Measurements from ENCODE around the gene ZNF892. TPM values are rescaled to one million over a fixed set of nuclear protein-coding genes. Genes with fewer than 3 reads are reported as not detected.

ZNF892 gene
- total and polyA plus RNA-seq, 11 donors = 1.2 to 4.9 (median 3.4) TPM

- Histone ChIP-seq H3K4me3 (peak overlapping the region; percentile 65 to 94 (median 81)), H3K36me3 (no peaks in the 10 kb centered on the region), H3K27me3 (no peaks in the 10 kb centered on the region), H3K4me1 (peaks cover 0 to 25% (median 19%) of the 10 kb centered on the region in 12 donors), H3K9me3 (no peaks in the 10 kb centered on the region), H3K27ac (peak overlapping the region in 11 of 12 donors; percentile 87 to 97 (median 95))
- DNase-seq (no peak), ATAC-seq (peak in 3 of 4 donors; percentile 3)
- intact Hi-C loops (cut with DNase I) = loop anchor here in 2 of 10 donors (5.0 kb wide), 2 partner anchors 41 to 236 kb away; partner anchors contain the start of genes FAHD2A (in 1 of the 2) and ZNF892 (in 1 of the 2)
- TF ChIP-seq CTCF (IDR thresholded peaks at IDR 0.05) (no peak), POLR2A (IDR thresholded peaks at IDR 0.05) (no peak)
- 10 to 12% (median 11%) methylated on average over 14 to 16 of the region's 16 CpGs for WGBS, 4 donors
Observed at GRCh38 chr2:95166065-95166763, 41.1 kb upstream of the ZNF892 start.

- Histone ChIP-seq H3K27me3 (no peaks in the 10 kb centered on the region), H3K4me3 (no peak overlapping the region), H3K36me3 (peaks cover 0 to 12% (median 2%) of the 10 kb centered on the region in 9 donors), H3K4me1 (peaks cover 0 to under 1% (median 0%) of the 10 kb centered on the region in 12 donors), H3K27ac (no peak overlapping the region), H3K9me3 (no peaks in the 10 kb centered on the region)
- intact Hi-C loops (cut with DNase I) = loop anchor here in 1 of 10 donors (10.0 kb wide), 1 partner anchor 57 kb away; no protein-coding TSS in a partner anchor
- ATAC-seq (no peak), DNase-seq (no peak)
- 80 to 86% (median 83%) methylated on average over 7 of the region's 7 CpGs for WGBS, 4 donors
- TF ChIP-seq CTCF (IDR thresholded peaks at IDR 0.05) (no peak), POLR2A (IDR thresholded peaks at IDR 0.05) (no peak)
Observed at GRCh38 chr2:95171902-95172301, 35.4 kb upstream of the ZNF892 start.

GRCh38 chr2:95174031-95174542 lies 33.2 kb upstream of the ZNF892 start:
- WGBS, 4 donors = 77 to 92% (median 85%) methylated on average over 2 of the region's 2 CpGs
- Histone ChIP-seq H3K9me3 (no peaks in the 10 kb centered on the region), H3K4me3 (no peak overlapping the region), H3K27me3 (no peaks in the 10 kb centered on the region), H3K27ac (no peak overlapping the region), H3K4me1 (peaks cover 0 to under 1% (median 0%) of the 10 kb centered on the region in 12 donors), H3K36me3 (peaks cover 0 to 26% (median 18%) of the 10 kb centered on the region in 9 donors)
- TF ChIP-seq POLR2A (IDR thresholded peaks at IDR 0.05) (no peak), CTCF (IDR thresholded peaks at IDR 0.05) (no peak)
- DNase-seq = no peak
- intact Hi-C loops (cut with DNase I) = loop anchor here in 1 of 10 donors (10.0 kb wide), 1 partner anchor 59 kb away; no protein-coding TSS in a partner anchor
- ATAC-seq = no peak

GRCh38 chr2:95179451-95179850 lies 27.9 kb upstream of the ZNF892 start:
- TF ChIP-seq POLR2A (IDR thresholded peaks at IDR 0.05) (no peak), CTCF (IDR thresholded peaks at IDR 0.05) (no peak)
- peak overlapping the region in 9 of 12 donors; percentile 23 to 74 (median 67) for H3K27ac ChIP-seq
- peak; percentile 74 to 92 (median 80) for ATAC-seq
- DNase-seq = peak in 4 of 5 donors; percentile 59 to 77 (median 62)
- H3K4me1 ChIP-seq = peaks cover 0 to 8% (median 1%) of the 10 kb centered on the region in 12 donors
- H3K4me3 ChIP-seq = no peak overlapping the region
- intact Hi-C loops (cut with DNase I) = loop anchor here in 1 of 10 donors (10.0 kb wide), 1 partner anchor 65 kb away; no protein-coding TSS in a partner anchor
- peaks cover 0 to 30% (median 7%) of the 10 kb centered on the region in 12 donors for H3K9me3 ChIP-seq
- H3K27me3 ChIP-seq = no peaks in the 10 kb centered on the region
- peaks cover 7 to 63% (median 52%) of the 10 kb centered on the region in 9 donors for H3K36me3 ChIP-seq
- 47 to 69% (median 62%) methylated on average over 7 of the region's 7 CpGs for WGBS, 4 donors

Data from heart left ventricle (tissue), 16 donors.